Neural progenitor cell (in vitro differentiated cells): ENCODE measurements around the gene ZC3H4. TPM values are rescaled to one million over a fixed set of nuclear protein-coding genes. Genes with fewer than 3 reads are reported as not detected.

Experiments
- DNase-seq: peaks from one replicate; pipeline ENCODE4 v3.0.0-alpha.2; 2016; ENCODE audit warnings: low spot score
- H2AFZ ChIP-seq: fragments of 200-600 bp; sonication (generic); replicated peaks from 2 replicates; pipeline ENCODE4 v1.6.1; 2016; ENCODE audit warnings: antibody characterized with exemption
- H3F3A ChIP-seq: fragments of 200-600 bp; sonication (generic); 2 replicates; pipeline ENCODE4 v1.6.1; 2016; ENCODE audit warnings: antibody characterized with exemption, low read depth
- H3K27ac ChIP-seq: fragments of 200-600 bp; sonication (generic); 2 replicates; pipeline ENCODE4 v1.5.1; 2016; ENCODE audit warnings: mild to moderate bottlenecking
- H3K27me3 ChIP-seq: fragments of 200-600 bp; sonication (generic); 2 replicates; pipeline ENCODE4 v1.6.1; 2016; ENCODE audit warnings: mild to moderate bottlenecking, moderate library complexity
- H3K36me3 ChIP-seq: fragments of 200-600 bp; sonication (generic); 2 replicates; pipeline ENCODE4 v1.5.1; 2016
- H3K4me1 ChIP-seq: fragments of 200-600 bp; sonication (generic); 2 replicates; pipeline ENCODE4 v1.6.1; 2016; ENCODE audit warnings: mixed run types
- H3K4me2 ChIP-seq: fragments of 200-600 bp; sonication (generic); 2 replicates; pipeline ENCODE4 v1.6.1; 2016
- H3K4me3 ChIP-seq: fragments of 200-600 bp; sonication (generic); 2 replicates; pipeline ENCODE4 v1.5.1; 2016
- H3K79me2 ChIP-seq: fragments of 200-600 bp; sonication (generic); 2 replicates; pipeline ENCODE4 v1.6.1; 2016; ENCODE audit warnings: low read depth
- H3K9ac ChIP-seq: fragments of 200-600 bp; sonication (generic); 2 replicates; pipeline ENCODE4 v1.6.1; 2016
- H3K9me3 ChIP-seq: fragments of 200-600 bp; sonication (generic); 2 replicates; pipeline ENCODE4 v1.5.1; 2016; ENCODE audit warnings: low read depth
- H4K20me1 ChIP-seq: fragments of 200-600 bp; sonication (generic); 2 replicates; pipeline ENCODE4 v1.6.1; 2016; ENCODE audit warnings: low read depth
- H3K27ac Mint-ChIP-seq: 3 replicates; pipeline ENCODE4 v1.8.0; 2021; ENCODE audit warnings: mixed read lengths
- H3K27me3 Mint-ChIP-seq: 2 replicates; pipeline ENCODE4 v1.8.0; 2022; ENCODE audit warnings: low read depth, mild to moderate bottlenecking, inconsistent platforms, moderate library complexity, mixed read lengths; ENCODE audit not compliant: insufficient read depth
- H3K36me3 Mint-ChIP-seq: 3 replicates; pipeline ENCODE4 v1.8.0; 2021; ENCODE audit warnings: mixed read lengths
- H3K4me1 Mint-ChIP-seq: 3 replicates; pipeline ENCODE4 v1.8.0; 2021; ENCODE audit warnings: mixed read lengths
- H3K4me3 Mint-ChIP-seq: 3 replicates; pipeline ENCODE4 v1.8.0; 2021; ENCODE audit warnings: mild to moderate bottlenecking, moderate library complexity, mixed read lengths
- H3K9me3 Mint-ChIP-seq: 3 replicates; pipeline ENCODE4 v1.8.0; 2020; ENCODE audit warnings: mixed read lengths
- EZH2 ChIP-seq: fragments of 200-600 bp; sonication (generic); IDR thresholded peaks from 2 replicates; pipeline ENCODE4 v1.6.1; 2017; ENCODE audit warnings: antibody characterized with exemption, mild to moderate bottlenecking, moderate library complexity
- EZH2phosphoT487 ChIP-seq: fragments of 200-600 bp; sonication (generic); IDR thresholded peaks from 2 replicates; pipeline ENCODE4 v1.6.1; 2017; ENCODE audit warnings: antibody characterized with exemption
- total RNA-seq: library from RNA; depleted of rRNA; stranded (reverse); fragments of >200 nt; gene quantifications from 2 replicates; pipeline ENCODE4 v1.2.3, GENCODE V29; 2015; ENCODE audit warnings: low replicate concordance
- TF ChIP-seq, protein P1 (sequence below): fragments of 200-600 bp; sonication (generic); IDR thresholded peaks from 2 replicates; pipeline ENCODE4 v1.5.1; 2017; ENCODE audit warnings: antibody characterized with exemption, mild to moderate bottlenecking

The ZC3H4 gene
- total RNA-seq, 1 donor from 2014 or later, result 19.1 TPM

- H3K27me3 ChIP-seq, result no peaks in the 10 kb centered on the region
- Mint-ChIP-seq H3K4me1 (no peaks in the 10 kb centered on the region), H3K4me3 (no peak overlapping the region), H3K9me3 (no peaks in the 10 kb centered on the region), H3K36me3 (peaks cover 16% of the 10 kb centered on the region), H3K27me3 (no peaks in the 10 kb centered on the region), H3K27ac (no peak overlapping the region)
- H3K27ac ChIP-seq, result no peak overlapping the region
- no peak overlapping the region for H2AFZ ChIP-seq
- peaks cover 15% of the 10 kb centered on the region for H3F3A ChIP-seq
- no peak overlapping the region for H3K9ac ChIP-seq
- peaks cover 14% of the 10 kb centered on the region for H4K20me1 ChIP-seq
- H3K79me2 ChIP-seq, result no peaks in the 10 kb centered on the region
- TF ChIP-seq EZH2 (no peak), EZH2phosphoT487 (no peak)
- TF ChIP-seq, protein P1, sequence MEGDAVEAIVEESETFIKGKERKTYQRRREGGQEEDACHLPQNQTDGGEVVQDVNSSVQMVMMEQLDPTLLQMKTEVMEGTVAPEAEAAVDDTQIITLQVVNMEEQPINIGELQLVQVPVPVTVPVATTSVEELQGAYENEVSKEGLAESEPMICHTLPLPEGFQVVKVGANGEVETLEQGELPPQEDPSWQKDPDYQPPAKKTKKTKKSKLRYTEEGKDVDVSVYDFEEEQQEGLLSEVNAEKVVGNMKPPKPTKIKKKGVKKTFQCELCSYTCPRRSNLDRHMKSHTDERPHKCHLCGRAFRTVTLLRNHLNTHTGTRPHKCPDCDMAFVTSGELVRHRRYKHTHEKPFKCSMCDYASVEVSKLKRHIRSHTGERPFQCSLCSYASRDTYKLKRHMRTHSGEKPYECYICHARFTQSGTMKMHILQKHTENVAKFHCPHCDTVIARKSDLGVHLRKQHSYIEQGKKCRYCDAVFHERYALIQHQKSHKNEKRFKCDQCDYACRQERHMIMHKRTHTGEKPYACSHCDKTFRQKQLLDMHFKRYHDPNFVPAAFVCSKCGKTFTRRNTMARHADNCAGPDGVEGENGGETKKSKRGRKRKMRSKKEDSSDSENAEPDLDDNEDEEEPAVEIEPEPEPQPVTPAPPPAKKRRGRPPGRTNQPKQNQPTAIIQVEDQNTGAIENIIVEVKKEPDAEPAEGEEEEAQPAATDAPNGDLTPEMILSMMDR, result no peak
- no peaks in the 10 kb centered on the region for H3K36me3 ChIP-seq
- no peak overlapping the region for H3K4me2 ChIP-seq
- no peaks in the 10 kb centered on the region for H3K9me3 ChIP-seq
- DNase-seq, result no peak
- no peak overlapping the region for H3K4me3 ChIP-seq
- H3K4me1 ChIP-seq, result no peaks in the 10 kb centered on the region
Measured at GRCh38 chr19:47067215-47067847, 46.2 kb downstream of the ZC3H4 start.

- no peaks in the 10 kb centered on the region for H3K4me1 Mint-ChIP-seq
- no peak overlapping the region for H3K9ac ChIP-seq
- no peaks in the 10 kb centered on the region for H3K79me2 ChIP-seq
- H3K36me3 Mint-ChIP-seq, result peaks cover 16% of the 10 kb centered on the region
- no peak overlapping the region for H2AFZ ChIP-seq
- H3K4me1 ChIP-seq, result no peaks in the 10 kb centered on the region
- peaks cover 5% of the 10 kb centered on the region for H3K27me3 Mint-ChIP-seq
- H3K9me3 ChIP-seq, result no peaks in the 10 kb centered on the region
- no peaks in the 10 kb centered on the region for H3K9me3 Mint-ChIP-seq
- no peak overlapping the region for H3K4me3 ChIP-seq
- peaks cover 15% of the 10 kb centered on the region for H3F3A ChIP-seq
- peaks cover 14% of the 10 kb centered on the region for H4K20me1 ChIP-seq
- no peaks in the 10 kb centered on the region for H3K27me3 ChIP-seq
- H3K27ac Mint-ChIP-seq, result no peak overlapping the region
- TF ChIP-seq EZH2phosphoT487 (no peak), EZH2 (no peak)
- TF ChIP-seq, protein P1, result no peak
- H3K4me3 Mint-ChIP-seq, result no peak overlapping the region
- no peak overlapping the region for H3K27ac ChIP-seq
- H3K36me3 ChIP-seq, result no peaks in the 10 kb centered on the region
- no peak for DNase-seq
- H3K4me2 ChIP-seq, result no peak overlapping the region
Measured at GRCh38 chr19:47066376-47067214, 47.0 kb downstream of the ZC3H4 start.

DNA sequence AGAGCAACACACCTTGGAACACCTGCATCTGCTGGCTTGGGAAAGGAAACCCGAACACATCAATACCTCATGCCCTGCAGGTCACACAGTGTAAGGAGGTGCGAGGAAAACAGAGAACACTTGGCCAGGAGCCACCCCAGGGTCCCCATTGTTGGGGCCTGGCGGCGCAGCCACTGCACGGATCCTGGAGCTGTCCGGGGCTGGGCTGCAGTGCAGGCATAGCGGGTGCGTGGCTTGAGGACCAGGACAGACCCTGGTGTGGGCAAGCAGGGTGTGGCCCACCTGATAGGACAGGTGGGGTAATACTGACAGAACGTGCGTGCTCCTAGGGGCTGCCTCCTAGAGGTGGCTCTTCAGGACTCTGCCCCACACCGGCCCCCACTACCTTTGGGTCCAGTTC, 48.3 kb downstream of the ZC3H4 start:
- Histone ChIP-seq H3K27me3 (no peaks in the 10 kb centered on the region), H3K36me3 (no peaks in the 10 kb centered on the region), H3F3A (peaks cover 15% of the 10 kb centered on the region), H3K9me3 (no peaks in the 10 kb centered on the region), H3K4me2 (no peak overlapping the region), H3K27ac (no peak overlapping the region), H3K4me1 (no peaks in the 10 kb centered on the region), H4K20me1 (peaks cover 7% of the 10 kb centered on the region), H3K9ac (no peak overlapping the region), H3K79me2 (no peaks in the 10 kb centered on the region), H3K4me3 (no peak overlapping the region), H2AFZ (no peak overlapping the region)
- H3K4me1 Mint-ChIP-seq, result no peaks in the 10 kb centered on the region
- no peak for DNase-seq
- no peak overlapping the region for H3K27ac Mint-ChIP-seq
- H3K9me3 Mint-ChIP-seq, result no peaks in the 10 kb centered on the region
- H3K36me3 Mint-ChIP-seq, result peaks cover 6% of the 10 kb centered on the region
- H3K27me3 Mint-ChIP-seq, result peaks cover 5% of the 10 kb centered on the region
- H3K4me3 Mint-ChIP-seq, result no peak overlapping the region
- TF ChIP-seq EZH2phosphoT487, result no peak
- TF ChIP-seq EZH2, result no peak
- TF ChIP-seq, protein P1, result no peak
